Measurements from ENCODE around the gene ATG101.

The ATG101 gene

GRCh38 chr12:52089491-52089890 lies 19.7 kb downstream of the ATG101 start:
- no peak for DNase-seq (ENCODE audit: low spot score)
- TF ChIP-seq CTCF (IDR thresholded peaks at IDR 0.05; ENCODE audit: borderline replicate concordance, control extremely low read depth, extremely low read depth, insufficient read depth, missing control alignments), result no peak
- in situ Hi-C loops (cut with MboI; ENCODE audit: low sequenced_read_pairs, unreplicated experiment), result no loop called here

- TF ChIP-seq CTCF (IDR thresholded peaks at IDR 0.05; ENCODE audit: borderline replicate concordance, control extremely low read depth, extremely low read depth, insufficient read depth, missing control alignments), result no peak
- DNase-seq (ENCODE audit: low spot score), result peak; percentile 25
- in situ Hi-C loops (cut with MboI; ENCODE audit: low sequenced_read_pairs, unreplicated experiment), result no loop called here
Measured at GRCh38 chr12:52090291-52090690, 20.5 kb downstream of the ATG101 start.

- peak; percentile 17 for DNase-seq (ENCODE audit: low spot score)
- no peak for TF ChIP-seq CTCF (IDR thresholded peaks at IDR 0.05; ENCODE audit: borderline replicate concordance, control extremely low read depth, extremely low read depth, insufficient read depth, missing control alignments)
- in situ Hi-C loops (cut with MboI; ENCODE audit: low sequenced_read_pairs, unreplicated experiment), result no loop called here
Measured at GRCh38 chr12:52091061-52091460, 21.3 kb downstream of the ATG101 start.

- DNase-seq (ENCODE audit: low spot score), result no peak
- TF ChIP-seq CTCF (IDR thresholded peaks at IDR 0.05; ENCODE audit: borderline replicate concordance, control extremely low read depth, extremely low read depth, insufficient read depth, missing control alignments), result no peak
- in situ Hi-C loops (cut with MboI; ENCODE audit: low sequenced_read_pairs, unreplicated experiment), result no loop called here
Measured at GRCh38 chr12:52091869-52092268, 22.1 kb downstream of the ATG101 start.

- DNase-seq (ENCODE audit: low spot score), result no peak
- in situ Hi-C loops (cut with MboI; ENCODE audit: low sequenced_read_pairs, unreplicated experiment), result no loop called here
- no peak for TF ChIP-seq CTCF (IDR thresholded peaks at IDR 0.05; ENCODE audit: borderline replicate concordance, control extremely low read depth, extremely low read depth, insufficient read depth, missing control alignments)
Measured at GRCh38 chr12:52093346-52093745, 23.6 kb downstream of the ATG101 start.

GRCh38 chr12:52096332-52097044 lies 26.7 kb downstream of the ATG101 start:
- in situ Hi-C loops (cut with MboI; ENCODE audit: low sequenced_read_pairs, unreplicated experiment), result no loop called here
- DNase-seq (ENCODE audit: low spot score), result no peak
- TF ChIP-seq CTCF (IDR thresholded peaks at IDR 0.05; ENCODE audit: borderline replicate concordance, control extremely low read depth, extremely low read depth, insufficient read depth, missing control alignments), result no peak
